ENCODE measurements around the gene EYA2.

- no peak for TF ChIP-seq CTCF (IDR thresholded peaks at IDR 0.05)
- no peak for TF ChIP-seq POLR2A (IDR thresholded peaks at IDR 0.05)
- TF ChIP-seq EP300 (IDR thresholded peaks at IDR 0.05), result no peak
These were observed 198.8 kb downstream of the EYA2 start for GRCh38 chr20:47093320-47093966.

Data from gastroesophageal sphincter (tissue), 3 donors.